ENCODE results near the gene FBXL5.
A peak's percentile ranks its signal among the peaks of the same experiment; 100 is the strongest.

The FBXL5 gene

DNA sequence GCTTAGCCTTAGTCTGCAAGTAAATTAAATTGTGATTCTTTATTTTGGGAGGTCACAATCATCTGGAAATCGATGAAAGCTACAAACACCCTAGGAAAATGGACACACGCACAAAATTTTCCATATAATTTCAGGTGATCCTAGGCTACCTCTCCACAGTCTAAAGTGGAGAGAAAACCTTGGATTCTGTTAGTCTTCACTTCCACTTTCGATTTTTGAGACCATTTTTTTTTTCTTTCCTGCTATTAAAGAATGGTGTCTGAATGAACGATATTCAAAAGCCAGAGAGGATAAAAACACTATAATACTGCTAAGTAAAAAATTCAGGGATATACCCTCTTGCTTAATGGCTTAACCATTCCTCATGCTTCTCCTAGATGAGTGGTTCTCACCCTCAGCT, 1.7 kb downstream of the FBXL5 start:
- no peaks in the 10 kb centered on the region for H3K9me3 ChIP-seq (ENCODE audit: control insufficient read depth, insufficient read depth, low read depth, low read length)
- ChIA-PET CTCF (no interaction called here), POLR2A (interaction anchor here (1.6 to 2.8 kb wide), 2 partner anchors 26 to 29 kb away, joined by 4 to 18 read pairs; partner anchors contain the start of gene FAM200B)
- H3K4me3 ChIP-seq (ENCODE audit: low read depth, low read length), result peak overlapping the region; percentile 74
- no peak overlapping the region; the same call in 1 of the 2 replicates for H3K27ac ChIP-seq (ENCODE audit: extremely low read depth, low read depth, low read length)
- 0 out of 2 replicates have a peak, but pooled peaks cover 4% of the 10 kb centered on the region for H3K4me1 ChIP-seq (ENCODE audit: control insufficient read depth, insufficient read depth, low read length)
- H3K36me3 ChIP-seq (ENCODE audit: control insufficient read depth in 2 of 2, insufficient read depth in 1 of 2, low read length in 2 of 2), result peaks cover 0 to 5% of the 10 kb centered on the region in 2 experiments; a peak in 1 of 3 replicates
- TF ChIP-seq BCL11A (tag by site-specific recombination; IDR thresholded peaks at IDR 0.05; ENCODE audit: low read depth), result no peak
- TF ChIP-seq ZNF37A (tag by site-specific recombination; IDR thresholded peaks at IDR 0.05), result no peak
- TF ChIP-seq TRIM28 (IDR thresholded peaks at IDR 0.05; ENCODE audit: borderline replicate concordance, low read length), result no peak
- no peak for TF ChIP-seq ZFP3 (tag by site-specific recombination; IDR thresholded peaks at IDR 0.05; ENCODE audit: low read depth)
- no peak for TF ChIP-seq ZNF175 (tag by site-specific recombination; IDR thresholded peaks at IDR 0.05)
- no peak for TF ChIP-seq ZNF473 (tag by site-specific recombination; IDR thresholded peaks at IDR 0.05)
- no peak for TF ChIP-seq ZNF391 (tag by site-specific recombination; IDR thresholded peaks at IDR 0.05; ENCODE audit: borderline replicate concordance, low read depth)
- TF ChIP-seq PRDM1 (tag by site-specific recombination; IDR thresholded peaks at IDR 0.05), result peak; percentile 47; the same call in 1 of the 2 replicates
- no peak for TF ChIP-seq KLF8 (tag by site-specific recombination; IDR thresholded peaks at IDR 0.05)

DNA sequence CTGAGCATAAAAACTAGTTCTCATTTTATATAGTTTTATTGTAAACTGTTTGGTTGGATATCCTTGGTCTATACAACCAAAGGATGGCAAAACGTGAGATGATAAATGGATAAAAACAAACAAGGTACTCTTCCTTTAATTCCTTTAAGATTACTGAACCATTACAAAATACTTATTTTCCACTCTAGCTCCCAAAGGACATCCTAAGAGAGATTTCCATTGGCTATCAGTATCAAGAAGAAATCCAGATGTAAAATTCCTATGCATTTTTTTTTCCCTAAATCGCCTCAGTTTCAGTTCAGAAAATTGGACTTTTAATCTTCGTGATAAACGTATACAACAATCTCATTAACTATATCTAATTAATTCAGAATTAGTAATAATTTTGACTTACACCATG, 2.3 kb downstream of the FBXL5 start:
- TF ChIP-seq SP3 (tag by site-specific recombination; IDR thresholded peaks at IDR 0.05), result no peak
- no peak for TF ChIP-seq ZNF701 (tag by site-specific recombination; IDR thresholded peaks at IDR 0.05)
- no peak for TF ChIP-seq ZNF596 (tag by site-specific recombination; IDR thresholded peaks at IDR 0.05)
- TF ChIP-seq KLF9 (tag by site-specific recombination; IDR thresholded peaks at IDR 0.05; ENCODE audit: low read depth), result no peak
- TF ChIP-seq, protein P1, sequence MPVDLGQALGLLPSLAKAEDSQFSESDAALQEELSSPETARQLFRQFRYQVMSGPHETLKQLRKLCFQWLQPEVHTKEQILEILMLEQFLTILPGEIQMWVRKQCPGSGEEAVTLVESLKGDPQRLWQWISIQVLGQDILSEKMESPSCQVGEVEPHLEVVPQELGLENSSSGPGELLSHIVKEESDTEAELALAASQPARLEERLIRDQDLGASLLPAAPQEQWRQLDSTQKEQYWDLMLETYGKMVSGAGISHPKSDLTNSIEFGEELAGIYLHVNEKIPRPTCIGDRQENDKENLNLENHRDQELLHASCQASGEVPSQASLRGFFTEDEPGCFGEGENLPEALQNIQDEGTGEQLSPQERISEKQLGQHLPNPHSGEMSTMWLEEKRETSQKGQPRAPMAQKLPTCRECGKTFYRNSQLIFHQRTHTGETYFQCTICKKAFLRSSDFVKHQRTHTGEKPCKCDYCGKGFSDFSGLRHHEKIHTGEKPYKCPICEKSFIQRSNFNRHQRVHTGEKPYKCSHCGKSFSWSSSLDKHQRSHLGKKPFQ (tag by site-specific recombination; IDR thresholded peaks at IDR 0.05), result no peak
- TF ChIP-seq, protein P2, sequence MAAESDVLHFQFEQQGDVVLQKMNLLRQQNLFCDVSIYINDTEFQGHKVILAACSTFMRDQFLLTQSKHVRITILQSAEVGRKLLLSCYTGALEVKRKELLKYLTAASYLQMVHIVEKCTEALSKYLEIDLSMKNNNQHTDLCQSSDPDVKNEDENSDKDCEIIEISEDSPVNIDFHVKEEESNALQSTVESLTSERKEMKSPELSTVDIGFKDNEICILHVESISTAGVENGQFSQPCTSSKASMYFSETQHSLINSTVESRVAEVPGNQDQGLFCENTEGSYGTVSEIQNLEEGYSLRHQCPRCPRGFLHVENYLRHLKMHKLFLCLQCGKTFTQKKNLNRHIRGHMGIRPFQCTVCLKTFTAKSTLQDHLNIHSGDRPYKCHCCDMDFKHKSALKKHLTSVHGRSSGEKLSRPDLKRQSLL (tag by site-specific recombination; IDR thresholded peaks at IDR 0.05), result no peak
- TF ChIP-seq ZNF514 (tag by site-specific recombination; IDR thresholded peaks at IDR 0.05), result no peak
- TF ChIP-seq ZNF248 (tag by site-specific recombination; IDR thresholded peaks at IDR 0.05), result no peak
- TF ChIP-seq KLF8 (tag by site-specific recombination; IDR thresholded peaks at IDR 0.05), result no peak
- no peak for TF ChIP-seq ZNF324 (tag by site-specific recombination; IDR thresholded peaks at IDR 0.05)
- no peak for TF ChIP-seq ZNF394 (tag by site-specific recombination; IDR thresholded peaks at IDR 0.05; ENCODE audit: borderline replicate concordance)
- TF ChIP-seq, protein P3, sequence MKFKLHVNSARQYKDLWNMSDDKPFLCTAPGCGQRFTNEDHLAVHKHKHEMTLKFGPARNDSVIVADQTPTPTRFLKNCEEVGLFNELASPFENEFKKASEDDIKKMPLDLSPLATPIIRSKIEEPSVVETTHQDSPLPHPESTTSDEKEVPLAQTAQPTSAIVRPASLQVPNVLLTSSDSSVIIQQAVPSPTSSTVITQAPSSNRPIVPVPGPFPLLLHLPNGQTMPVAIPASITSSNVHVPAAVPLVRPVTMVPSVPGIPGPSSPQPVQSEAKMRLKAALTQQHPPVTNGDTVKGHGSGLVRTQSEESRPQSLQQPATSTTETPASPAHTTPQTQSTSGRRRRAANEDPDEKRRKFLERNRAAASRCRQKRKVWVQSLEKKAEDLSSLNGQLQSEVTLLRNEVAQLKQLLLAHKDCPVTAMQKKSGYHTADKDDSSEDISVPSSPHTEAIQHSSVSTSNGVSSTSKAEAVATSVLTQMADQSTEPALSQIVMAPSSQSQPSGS (tag by site-specific recombination; IDR thresholded peaks at IDR 0.05; ENCODE audit: low read depth), result no peak
- H3K4me3 ChIP-seq (ENCODE audit: low read depth, low read length), result no peak overlapping the region; the same call in 1 of the 2 replicates
- H3K36me3 ChIP-seq (ENCODE audit: control insufficient read depth in 2 of 2, insufficient read depth in 1 of 2, low read length in 2 of 2), result peaks cover 0 to 4% of the 10 kb centered on the region in 2 experiments; a peak in 1 of 3 replicates
- H3K27ac ChIP-seq (ENCODE audit: extremely low read depth, low read depth, low read length), result no peak overlapping the region
- no peaks in the 10 kb centered on the region for H3K9me3 ChIP-seq (ENCODE audit: control insufficient read depth, insufficient read depth, low read depth, low read length)
- H3K4me1 ChIP-seq (ENCODE audit: control insufficient read depth, insufficient read depth, low read length), result 0 out of 2 replicates have a peak, but pooled peaks cover 4% of the 10 kb centered on the region
- POLR2A ChIA-PET, result no interaction called here
- CTCF ChIA-PET, result interaction anchor here (2.1 kb wide), 1 partner anchor 173 kb away, joined by 10 read pairs; no protein-coding TSS in a partner anchor
